NCI-H2029 (cell line): Measurements from ENCODE around the gene USP22.
"Not testable (repeated sequence)": the region's sequence is repeated elsewhere in the genome, so short reads cannot be mapped to it uniquely, and the experiment has no call there.

Experiments used
- DNase-seq: peaks from one replicate; lab custom pipeline; 2025; lab: John Stamatoyannopoulos, UW

The USP22 gene

DNA sequence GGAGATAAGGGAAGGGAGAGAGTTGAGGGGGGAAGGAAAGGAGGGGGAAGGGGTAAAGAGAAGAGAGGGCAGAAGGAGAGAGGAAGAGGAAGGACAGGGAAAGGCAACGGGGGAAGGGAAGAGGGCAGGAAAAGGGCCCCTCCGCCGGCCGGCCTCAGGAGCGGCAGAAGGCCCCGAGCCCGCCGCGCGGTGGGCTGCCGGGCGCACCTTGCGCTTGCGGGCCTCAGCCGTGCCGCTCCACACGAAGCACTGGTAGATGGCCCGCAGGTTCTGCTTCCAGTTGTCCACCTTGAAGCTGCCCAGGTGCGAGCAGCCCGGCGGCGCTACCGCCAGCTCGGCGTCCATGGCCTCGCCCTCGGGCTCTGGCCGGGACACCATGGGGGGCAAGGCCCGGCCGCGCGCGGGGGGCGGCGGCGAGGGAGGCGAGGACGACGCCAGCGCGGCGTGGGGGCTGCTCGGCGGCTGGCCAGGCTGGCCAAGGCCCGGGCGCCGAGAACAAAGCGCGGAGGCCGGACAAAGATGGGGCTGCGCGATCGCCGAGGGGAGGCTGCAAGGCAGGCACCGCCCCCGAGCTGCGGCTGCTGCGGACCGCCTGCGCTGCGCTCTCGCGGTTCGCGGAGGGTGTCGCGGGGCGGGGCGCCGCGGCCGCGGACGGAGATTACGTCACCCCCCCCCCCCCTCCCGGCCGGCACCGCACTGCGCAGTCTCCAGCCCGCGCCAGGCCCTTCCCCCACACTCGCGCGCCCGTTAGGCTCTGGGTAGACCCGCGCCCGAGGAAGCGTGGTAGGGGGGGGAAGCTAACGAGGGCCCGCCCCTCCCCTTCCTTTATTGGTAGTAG, at the start of gene USP22:
Gene USP22 (minus strand): TSS at position 554 of the 838 bp plus-strand sequence. CDS start 176 bp downstream, at position 378.
- DNase-seq, result peak; percentile 87

DNA sequence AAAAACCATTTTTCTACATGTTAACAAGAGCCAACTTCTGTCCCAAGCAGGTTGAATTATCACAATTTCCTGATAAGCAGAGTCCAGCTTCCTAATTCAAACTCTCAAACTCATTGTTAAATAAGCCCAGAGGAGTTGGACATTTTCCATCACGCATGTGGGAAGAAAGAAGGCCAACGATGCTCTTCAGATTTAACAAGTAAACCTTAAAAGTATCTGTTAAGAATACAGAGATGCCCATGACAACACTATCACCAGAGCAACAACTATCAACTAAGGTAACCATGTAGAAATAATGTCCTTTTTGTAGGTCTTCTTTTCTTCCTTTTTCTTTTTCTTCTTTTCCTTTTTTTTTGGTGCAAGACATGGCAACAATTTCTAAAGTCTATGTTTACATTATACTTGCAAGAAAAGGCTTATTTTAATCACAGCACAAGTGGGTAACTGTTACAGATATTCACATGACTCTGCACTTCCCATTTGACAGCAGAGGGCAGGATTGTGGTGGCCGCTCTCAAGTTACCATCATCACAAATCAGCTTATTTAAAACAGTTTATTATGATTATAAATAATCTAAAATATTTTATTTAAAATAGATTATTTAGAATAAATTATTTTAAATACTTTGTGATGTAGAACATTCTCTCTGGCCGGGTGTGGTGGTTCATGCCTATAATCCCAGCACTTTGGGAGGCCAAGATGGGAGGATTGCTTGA, 48.2 kb upstream of the USP22 start:
- DNase-seq, result no peak

DNA sequence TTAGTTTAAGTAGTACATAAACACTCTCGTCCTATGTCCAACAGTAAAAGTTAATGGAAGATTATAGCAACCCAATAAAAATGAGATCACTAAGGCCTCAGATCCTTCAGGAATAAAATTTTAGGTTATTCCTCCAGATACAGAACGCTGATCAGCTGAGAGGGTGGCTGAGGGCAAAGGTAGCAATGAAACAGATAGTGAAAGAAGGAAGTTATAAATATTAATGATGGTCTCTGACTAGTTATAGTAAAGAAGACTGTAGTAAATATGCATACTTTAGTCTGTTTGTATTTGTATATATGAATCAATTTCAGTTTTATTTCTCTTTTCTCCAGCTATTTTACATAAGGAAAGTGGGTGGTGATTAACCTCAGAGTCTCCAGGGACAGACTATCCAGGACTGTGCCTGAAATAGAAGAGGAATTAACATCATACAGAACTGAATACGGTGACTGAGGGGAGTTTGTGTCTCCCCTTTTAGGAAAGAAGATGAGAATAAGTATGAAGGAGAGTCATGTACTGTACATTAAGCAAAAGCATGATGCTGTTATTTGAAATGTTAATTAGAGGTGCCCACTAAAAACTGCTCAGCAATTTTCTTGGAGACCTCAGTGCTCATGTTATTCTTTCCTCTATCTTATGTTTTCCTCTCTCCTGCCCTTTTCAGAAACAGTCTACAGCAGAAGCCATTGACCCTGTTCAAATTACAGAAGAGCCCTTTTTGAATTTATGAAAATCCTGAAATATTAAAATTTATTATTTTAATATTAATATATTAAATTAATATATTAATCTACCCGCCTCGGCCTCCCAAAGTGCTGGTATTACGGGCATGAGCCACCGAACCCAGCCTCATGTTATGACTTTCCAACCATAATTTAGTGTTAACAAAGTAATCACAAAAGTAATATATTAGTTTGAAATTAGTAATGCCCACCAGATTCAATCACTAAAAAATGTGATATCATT, 47.4 kb upstream of the USP22 start:
- no peak for DNase-seq

DNA sequence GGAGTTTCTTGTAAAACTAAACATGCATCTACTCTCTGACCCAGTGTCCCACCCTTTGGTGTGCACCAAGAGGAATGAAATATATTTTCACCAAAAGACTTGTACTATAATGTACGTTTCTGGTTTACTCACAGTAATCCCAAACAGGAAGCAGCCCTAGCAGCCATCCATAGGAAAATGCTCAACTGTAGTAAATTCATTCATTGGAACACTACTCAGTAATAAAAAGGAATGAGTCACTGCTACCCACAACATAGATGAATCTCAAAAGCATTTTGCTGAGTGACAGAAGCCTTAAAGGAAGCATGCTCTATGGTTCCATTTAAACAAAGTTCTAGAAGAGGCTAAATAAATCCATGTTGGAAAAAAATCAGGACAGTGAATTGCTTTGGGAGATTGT, 46.3 kb upstream of the USP22 start:
- no peak for DNase-seq

DNA sequence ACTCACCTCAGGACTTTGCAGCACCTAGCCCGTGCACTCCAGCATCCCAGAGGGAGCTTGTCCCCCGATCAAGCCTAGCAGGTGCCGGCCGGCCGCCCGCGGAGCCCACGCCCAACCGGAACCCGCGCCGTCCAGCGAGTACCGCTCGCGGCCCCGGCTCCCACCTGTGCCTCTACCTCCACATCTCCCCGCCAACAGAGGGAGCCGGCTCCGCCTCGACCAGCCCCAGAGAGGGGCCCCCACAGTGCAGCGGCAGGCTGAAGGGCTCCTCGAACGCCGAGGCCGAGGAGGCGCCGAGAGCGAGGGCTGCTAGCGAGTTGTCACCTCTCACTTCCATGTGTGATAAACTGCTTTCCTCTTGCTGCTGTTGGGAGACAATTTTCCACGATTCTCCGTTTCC, 42.9 kb upstream of the USP22 start:
- no peak for DNase-seq

DNA sequence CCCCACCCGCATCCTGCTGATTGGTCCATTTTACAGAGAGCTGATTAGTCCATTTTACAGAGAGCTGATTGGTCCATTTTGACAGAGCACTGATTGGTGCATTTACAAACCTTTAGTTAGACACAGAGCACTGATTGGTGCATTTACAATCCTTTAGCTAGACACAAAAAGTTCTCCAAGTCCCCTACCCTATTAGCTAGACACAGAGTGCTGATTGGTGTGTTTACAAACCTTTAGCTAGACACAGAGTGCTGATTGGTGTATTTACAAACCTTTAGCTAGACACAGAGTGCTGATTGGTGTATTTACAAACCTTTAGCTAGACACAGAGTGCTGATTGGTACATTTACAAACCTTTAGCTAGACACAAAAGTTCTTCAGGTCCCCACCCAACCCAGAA, 42.5 kb upstream of the USP22 start:
- not testable (repeated sequence) for DNase-seq

DNA sequence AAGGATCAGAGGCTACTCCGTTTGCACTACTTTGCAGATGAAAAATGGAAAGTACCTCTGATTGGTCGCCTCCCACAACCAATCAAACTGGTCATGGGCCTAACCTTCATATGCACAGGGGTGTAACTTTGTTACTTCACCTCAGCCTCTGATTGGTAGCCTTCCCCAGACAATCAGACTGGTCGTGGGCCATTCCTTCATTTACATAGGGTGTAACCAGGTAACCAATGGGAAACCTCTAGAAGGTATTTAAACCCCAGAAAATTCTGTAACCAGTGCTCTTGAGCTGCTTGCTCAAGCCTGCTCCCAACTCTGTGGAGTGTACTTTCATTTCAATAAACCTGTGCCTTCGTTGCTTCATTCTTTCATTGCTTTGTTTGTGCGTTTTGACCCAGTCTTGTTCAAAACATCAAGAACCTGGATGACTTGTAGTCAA, 39.2 kb upstream of the USP22 start:
- no peak for DNase-seq

DNA sequence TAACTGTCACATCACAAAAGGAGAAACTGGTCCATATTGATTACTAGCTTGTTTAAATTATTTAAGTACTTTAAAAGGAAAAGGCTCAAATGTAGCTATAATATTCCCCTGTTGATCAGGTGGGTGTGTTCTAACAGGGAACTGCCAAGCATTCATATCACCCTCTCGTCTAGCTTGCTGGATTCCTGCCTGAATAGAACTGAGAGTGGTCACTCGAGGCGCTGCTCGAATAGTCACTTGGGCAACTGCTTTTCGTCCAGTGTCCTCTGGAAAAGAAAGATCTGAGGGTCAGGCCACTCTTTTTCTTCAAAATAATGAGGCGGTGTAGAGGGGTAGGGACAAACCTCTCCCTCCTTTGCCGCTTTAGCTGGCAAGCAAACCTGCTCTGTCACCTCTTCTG, 36.4 kb upstream of the USP22 start:
- no peak for DNase-seq

DNA sequence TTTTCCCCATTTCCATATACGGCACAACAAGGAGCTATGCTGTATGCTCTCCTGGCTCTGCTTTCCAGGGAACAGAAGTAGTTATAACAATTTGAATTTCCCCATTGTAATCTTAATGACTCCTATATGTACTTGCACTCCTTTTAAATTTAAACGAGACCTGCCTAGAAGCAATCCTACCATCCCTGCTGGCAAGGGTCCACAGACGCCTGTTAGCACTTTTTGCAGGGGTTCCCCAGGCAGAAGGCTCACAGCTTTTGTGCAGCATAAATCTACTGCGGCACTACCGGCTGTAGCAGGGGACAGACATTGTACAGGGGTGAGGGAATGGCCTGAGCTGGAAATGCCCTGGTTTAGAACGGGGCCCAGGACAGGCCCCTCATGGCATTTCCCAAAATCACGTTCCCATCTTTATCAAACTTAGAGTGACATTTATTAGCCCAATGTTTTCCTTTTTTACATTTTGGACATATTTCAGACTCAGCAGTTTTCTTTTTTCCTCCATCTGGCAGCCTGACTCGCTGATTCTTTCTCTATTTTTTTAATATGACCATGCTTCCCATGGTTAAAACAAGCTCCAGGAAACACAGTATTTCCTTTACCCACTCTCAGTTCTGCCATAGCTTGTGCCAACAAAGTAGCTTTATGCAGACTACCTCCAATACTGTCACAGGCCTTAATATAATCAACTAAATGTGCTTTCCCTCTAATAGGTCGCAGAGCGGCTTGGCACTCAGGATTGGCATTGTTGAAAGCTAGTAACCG, 35.4 kb upstream of the USP22 start:
- no peak for DNase-seq

DNA sequence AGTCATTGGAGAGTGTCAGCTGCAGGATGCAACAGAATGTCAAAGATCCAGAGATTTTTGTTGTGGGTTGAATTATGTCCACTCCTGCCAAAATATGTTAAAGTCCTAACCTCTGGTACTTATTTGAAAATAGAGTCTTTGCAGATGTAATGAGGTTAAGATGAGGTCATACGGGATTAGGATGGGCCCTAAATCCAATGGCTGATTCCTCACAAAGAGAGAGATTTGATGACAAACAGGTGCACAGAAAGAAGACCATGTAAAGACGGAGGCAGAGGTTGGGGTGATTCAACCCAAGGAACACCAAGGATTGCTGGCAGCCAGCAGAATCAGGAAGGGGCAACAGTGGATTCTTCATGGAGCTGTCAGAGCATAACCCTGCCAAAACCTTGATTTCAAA, 34.5 kb upstream of the USP22 start:
- DNase-seq, result no peak

DNA sequence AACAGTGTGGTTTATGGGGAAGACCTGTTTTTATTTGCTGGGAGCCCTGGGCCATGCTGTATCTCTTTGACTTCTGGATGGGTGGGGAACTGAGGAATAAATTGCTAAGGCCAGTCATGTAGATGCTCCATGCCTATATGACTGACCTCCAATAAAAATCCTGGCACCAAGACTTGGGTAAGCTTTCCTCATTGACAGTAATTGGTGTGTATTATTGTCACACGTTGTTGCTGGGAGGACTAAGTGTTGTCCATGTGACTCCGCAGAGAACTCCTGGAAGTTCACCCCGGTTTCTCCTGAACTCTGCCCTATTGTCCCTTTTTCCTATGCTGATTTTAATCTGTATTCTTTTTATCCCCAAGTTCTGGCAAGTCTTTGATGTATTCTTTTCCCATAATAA, 33.4 kb upstream of the USP22 start:
- no peak for DNase-seq

DNA sequence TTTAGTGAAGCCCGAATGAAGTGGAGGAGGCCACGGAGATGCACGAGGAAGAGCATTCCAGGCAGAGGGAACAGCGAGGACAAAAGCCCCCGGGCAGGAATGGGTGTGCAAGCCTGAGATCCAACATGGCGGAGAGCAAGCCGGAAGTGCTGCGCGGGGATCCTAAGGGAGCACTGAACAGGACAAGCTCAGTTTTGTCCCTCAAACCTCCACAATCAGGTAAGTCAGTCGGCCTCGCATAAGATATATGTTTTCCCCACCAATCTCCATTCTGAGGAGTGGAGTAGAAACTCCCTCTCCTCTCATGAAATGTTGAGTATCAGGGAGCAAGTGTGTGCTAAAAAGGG, 32.9 kb upstream of the USP22 start:
- no peak for DNase-seq

DNA sequence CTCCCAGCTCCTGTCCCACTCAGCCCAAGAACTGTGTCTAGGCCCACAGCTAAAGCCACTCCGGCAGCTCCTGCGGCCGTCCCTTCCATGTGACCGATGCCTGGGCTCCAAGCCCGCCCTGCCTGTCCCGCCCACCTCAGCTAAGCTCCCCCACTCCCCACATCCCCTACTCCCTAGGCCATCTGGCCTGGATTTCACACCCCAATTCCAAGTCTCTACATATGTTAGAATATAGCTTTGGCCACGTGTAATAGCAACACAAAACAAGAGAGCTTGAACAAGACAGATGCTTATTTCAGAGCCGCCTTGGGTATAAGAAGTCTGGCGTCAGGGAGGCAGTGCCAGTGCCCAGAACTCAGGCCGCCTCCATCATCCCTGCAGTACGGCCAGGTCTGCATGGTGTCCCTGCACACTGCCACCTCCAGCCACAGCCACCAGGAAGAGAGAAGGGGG, 30.0 kb upstream of the USP22 start:
- no peak for DNase-seq

DNA sequence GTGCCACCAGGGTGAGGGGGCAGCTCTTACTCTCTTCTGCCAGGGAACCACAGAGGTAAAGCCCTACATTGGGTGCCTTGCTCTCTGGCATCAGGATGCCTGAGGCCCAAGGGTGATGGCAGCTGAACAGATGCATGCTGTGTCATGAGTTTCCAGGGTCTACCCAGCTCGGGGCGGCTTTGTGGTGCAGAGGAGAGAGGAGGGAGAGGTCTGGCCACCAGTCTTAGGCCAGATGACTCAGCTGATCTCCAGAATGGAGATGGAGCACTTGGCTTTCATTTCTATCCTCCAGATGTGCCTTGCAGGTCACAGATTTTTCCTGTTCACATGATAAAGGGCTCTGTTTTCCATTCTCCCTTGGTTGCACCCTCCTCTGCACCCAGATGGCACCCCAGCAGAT, 23.6 kb upstream of the USP22 start:
- no peak for DNase-seq

DNA sequence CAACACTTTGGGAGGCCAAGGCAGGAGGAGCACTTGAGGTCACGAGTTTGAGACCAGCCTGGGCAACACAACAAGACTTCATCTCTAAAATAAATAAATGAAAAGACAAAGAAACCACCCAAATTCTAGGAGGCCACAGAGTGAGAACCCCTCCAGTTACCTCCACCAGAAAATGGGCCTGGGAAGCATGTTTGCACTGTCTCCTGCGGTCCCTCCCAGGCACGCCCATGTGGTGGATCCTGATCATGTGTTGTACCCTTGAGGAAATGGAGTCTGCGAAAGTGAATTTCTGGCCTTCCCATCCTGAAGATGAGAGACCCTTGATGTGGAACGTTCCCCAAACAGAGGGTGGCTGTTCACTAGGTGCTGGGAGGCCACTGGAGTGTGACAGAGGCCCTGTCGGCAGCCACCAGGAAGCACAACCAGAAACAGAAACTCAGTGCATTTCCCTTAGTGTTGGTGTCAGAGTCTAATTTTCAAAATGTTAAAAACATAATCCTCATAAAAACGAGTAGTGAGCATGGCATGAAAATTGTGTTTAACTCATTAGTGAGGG, 19.2 kb upstream of the USP22 start:
- no peak for DNase-seq

DNA sequence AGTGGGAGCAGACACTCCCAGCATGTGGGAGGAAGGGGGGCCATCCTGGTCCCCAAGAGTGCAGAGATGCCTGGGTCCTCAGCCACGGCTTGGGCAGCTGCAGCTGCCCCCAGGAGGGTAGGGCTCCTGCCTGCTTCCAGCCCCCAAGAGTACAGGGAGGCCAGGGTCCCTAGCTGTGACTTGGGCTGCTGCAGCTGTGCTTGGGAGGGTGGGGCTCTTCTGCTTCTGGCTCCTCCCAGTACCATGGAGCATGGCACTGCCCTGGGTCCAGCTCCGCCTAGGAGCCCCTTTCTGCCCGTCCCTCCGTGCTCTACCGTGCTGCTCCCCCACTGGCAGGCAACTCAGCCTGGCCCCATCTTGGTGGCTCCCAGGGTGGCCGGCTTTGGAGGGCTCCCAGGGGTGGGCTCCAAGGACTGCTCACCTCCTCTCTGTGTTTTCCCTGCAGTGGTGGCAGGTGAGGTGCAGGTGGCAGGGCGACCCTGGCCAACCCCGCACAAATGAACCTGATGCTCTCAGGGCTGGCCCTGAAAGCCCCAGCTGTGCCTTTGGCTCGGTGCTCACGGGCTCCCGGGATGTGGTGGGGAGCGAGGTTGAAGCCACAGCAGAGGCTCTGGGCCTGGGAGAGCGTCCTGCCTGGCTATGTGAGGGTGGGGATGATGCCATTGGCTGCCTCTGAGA, 18.5 kb upstream of the USP22 start:
- DNase-seq, result no peak

DNA sequence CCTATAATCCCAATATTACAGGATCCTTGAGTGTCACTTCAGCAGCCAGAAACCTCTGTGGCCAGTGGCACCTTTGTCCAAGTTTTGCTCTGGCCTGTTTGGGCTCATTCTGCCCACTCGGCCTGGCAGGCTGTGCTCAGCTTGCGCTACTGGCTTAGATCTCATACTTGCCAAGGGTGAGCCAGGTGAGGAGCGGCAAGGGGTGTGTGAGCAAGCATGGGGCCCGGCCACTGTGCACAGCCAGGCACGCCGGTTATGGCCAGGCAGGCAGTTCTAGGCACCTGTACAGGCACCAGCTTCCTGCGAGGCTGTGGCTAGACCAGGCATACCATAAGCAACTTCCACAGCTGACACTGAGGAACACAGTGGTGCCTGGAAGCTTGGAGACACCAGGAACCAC, 16.9 kb upstream of the USP22 start:
- DNase-seq, result no peak

DNA sequence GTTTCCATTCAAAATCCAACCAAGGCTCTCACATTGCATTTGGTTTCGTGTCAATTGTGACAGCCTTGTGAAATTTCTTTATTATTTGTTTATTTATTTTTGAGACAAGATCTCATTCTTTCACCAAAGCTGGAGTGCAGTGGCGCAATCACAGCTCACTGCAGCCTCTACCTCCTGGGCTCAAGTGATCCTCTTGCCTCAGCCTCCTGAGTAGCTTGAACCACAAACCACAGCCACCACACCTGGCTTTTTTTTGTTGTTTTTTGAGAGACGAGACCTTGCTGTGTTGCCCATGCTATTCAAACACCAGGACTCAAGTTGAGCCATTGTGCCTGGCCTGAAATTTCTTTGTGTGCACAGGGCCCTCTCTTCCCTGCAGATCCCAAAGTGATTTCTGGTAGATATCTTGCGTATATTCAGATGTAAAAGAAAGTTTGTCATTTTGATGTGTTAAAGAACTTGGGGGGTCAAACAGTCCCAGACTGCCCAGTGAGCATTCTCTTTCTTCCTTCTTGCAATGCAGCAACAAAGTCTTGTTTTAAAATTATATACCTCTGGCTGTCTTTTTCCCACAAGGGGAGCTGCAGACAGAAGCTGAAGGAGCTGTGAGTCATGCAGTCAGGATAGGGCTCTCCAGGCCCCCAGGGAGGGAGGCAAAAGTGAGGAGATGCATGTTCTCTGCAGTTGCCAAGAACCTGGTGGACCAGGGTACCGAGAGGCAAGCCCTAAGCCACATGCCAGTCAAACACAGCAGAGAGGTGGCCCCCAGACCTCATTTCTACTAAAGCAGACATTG, 15.5 kb upstream of the USP22 start:
- DNase-seq, result no peak

DNA sequence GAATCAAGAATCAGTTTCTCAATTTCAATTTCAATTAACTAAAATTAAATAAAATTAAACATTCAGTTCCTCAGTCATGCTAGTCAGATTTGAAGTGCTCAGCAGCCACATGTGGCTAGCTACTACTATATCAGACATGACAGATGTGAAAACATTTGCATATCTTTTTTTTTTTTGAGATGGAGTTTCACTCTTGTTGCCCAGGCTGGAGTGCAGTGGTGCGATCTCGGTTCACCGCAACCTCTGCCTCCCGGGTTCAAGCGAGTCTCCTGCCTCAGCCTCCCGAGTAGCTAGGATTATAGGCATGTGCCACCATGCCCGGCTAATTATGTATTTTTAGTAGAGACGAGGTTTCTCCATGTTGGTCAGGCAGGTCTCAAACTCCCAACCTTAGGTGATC, 10.2 kb upstream of the USP22 start:
- not testable (repeated sequence) for DNase-seq

DNA sequence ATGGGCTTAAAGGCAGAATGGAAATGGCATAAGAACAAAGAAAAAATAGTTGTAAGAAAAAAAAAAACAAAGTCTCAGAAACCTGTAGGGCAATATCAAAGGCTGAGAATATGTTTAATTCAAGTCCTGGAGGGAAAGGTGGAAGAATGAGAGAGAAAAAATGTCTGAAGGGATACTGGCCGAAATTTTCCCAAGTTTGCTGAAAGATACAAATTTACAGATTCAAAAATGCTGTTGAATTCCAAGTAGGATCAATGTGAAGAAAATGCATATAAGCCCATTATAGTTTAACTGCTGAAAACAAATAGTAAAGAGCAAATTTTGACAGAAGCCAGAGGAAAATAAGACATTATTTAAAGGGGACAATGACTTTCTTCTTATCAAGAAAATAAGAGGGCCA, 6.6 kb upstream of the USP22 start:
- no peak for DNase-seq
